ENCODE data around the gene ACTR1A. TPM values are rescaled to one million over a fixed set of nuclear protein-coding genes. Genes with fewer than 3 reads are reported as not detected.

Gene ACTR1A
- total and polyA plus RNA-seq, 10 donors, result 25.5 to 90.8 (median 66.8) TPM

DNA sequence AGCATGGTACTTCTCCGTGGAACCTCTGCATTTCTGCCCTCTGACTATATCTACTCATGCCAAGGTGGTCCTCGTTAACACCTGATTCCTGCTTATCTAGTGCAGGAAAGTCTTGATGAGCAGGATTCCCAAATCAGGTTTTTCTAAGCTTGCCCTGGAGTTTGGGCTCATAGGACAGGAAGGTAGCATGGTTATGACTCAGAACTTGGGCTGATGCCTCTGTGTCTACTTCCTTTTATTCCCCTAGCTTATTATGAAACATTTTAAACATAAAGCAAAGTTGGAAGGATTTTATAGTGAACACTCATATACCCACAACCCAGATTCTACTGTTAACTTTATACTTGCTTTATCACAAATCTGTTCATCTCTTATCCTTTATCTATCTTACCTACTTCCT, 6.9 kb upstream of the ACTR1A start:
- H3K27ac ChIP-seq, result peak overlapping the region in 3 of 8 donors; percentile 24 to 54 (median 49)
- peaks cover 0 to 82% (median 32%) of the 10 kb centered on the region in 6 donors for H3K36me3 ChIP-seq
- H3K27me3 ChIP-seq (replicated peaks in 1 of 7), result no peaks in the 10 kb centered on the region
- TF ChIP-seq POLR2AphosphoS5 (IDR thresholded peaks at IDR 0.05) (no peak), POLR2A (IDR thresholded peaks at IDR 0.05) (no peak), CTCF (IDR thresholded peaks at IDR 0.05 in 8 of 11, conservative IDR thresholded peaks at IDR 0.05 in 3 of 11) (no peak)
- H3K4me3 ChIP-seq, result no peak overlapping the region
- intact Hi-C loops (cut with DNase I; ENCODE audit: low total_unique reads), result no loop called here
- peaks cover 21 to 76% (median 47%) of the 10 kb centered on the region in 6 donors for H3K4me1 ChIP-seq
- WGBS, 5 donors, result 42 to 86% (median 53%) methylated on average over 2 of the region's 2 CpGs
- DNase-seq, result no peak
- no peaks in the 10 kb centered on the region for H3K9me3 ChIP-seq

DNA sequence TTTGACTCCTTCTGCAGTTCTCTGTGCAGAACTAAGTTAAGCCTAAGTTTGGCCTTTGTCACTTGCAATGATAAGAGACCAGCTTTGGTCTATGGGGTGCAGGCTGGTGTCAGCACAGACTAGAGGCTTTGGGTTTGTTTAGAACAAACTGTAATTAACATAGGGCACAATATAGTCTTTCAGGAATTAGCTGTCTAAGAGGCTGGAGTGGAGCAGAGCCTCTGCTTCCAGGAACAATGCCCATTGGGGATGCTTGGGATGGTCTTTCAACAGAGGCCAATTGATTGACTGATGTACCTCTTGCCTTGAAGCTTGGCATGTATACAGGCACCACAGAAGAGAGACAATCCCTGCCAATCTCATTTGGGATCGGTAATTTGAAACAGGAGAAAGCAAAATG, 6.0 kb upstream of the ACTR1A start:
- WGBS, 5 donors, result 87 to 100% (median 94%) methylated on average over 1 of the region's 1 CpG
- DNase-seq, result peak; percentile 10
- H3K36me3 ChIP-seq, result peaks cover 0 to 73% (median 26%) of the 10 kb centered on the region in 6 donors
- H3K27ac ChIP-seq, result peak overlapping the region in 2 of 8 donors; percentile 49 to 54
- peaks cover 22 to 80% (median 50%) of the 10 kb centered on the region in 6 donors for H3K4me1 ChIP-seq
- H3K4me3 ChIP-seq, result no peak overlapping the region
- H3K9me3 ChIP-seq, result no peaks in the 10 kb centered on the region
- intact Hi-C loops (cut with DNase I; ENCODE audit: low total_unique reads), result no loop called here
- no peaks in the 10 kb centered on the region for H3K27me3 ChIP-seq (replicated peaks in 1 of 7)
- TF ChIP-seq POLR2AphosphoS5 (IDR thresholded peaks at IDR 0.05) (no peak), POLR2A (IDR thresholded peaks at IDR 0.05) (no peak)

DNA sequence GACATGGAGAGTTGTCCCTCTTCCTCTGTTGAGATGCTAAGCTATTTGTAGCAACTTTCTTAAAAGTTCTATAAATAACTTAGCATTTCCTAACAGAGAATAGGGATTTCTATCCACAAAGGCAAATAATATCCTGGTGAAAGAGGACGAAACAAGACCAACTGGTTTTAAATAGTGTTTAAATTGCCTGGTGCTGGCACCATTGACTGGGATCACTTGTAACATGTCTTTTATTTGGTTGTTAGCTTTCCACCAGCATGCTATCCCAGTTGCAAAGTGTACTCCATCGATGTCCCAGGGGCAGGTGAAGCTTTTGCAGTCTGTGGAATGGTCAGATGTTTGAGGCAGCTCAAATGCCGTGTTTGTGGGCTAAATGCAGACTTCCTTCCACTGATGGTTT, 5.0 kb upstream of the ACTR1A start:
- intact Hi-C loops (cut with DNase I; ENCODE audit: low total_unique reads), result no loop called here
- DNase-seq, result peak; percentile 6
- H3K27me3 ChIP-seq (replicated peaks in 1 of 7), result no peaks in the 10 kb centered on the region

GRCh38 chr10:102505462-102506115, 3.1 kb upstream of the ACTR1A start:
- H3K9me3 ChIP-seq, result no peaks in the 10 kb centered on the region
- DNase-seq, result peak; percentile 80
- H3K4me1 ChIP-seq, result peaks cover 26 to 83% (median 55%) of the 10 kb centered on the region in 6 donors
- WGBS, 5 donors, result 83 to 92% (median 91%) methylated on average over 10 of the region's 10 CpGs
- peak overlapping the region in 5 of 8 donors; percentile 74 to 97 (median 96) for H3K27ac ChIP-seq
- H3K36me3 ChIP-seq, result peaks cover 0 to 44% (median 13%) of the 10 kb centered on the region in 6 donors
- no peak for TF ChIP-seq POLR2A (IDR thresholded peaks at IDR 0.05)
- TF ChIP-seq POLR2AphosphoS5 (IDR thresholded peaks at IDR 0.05), result no peak
- no peak for TF ChIP-seq CTCF (IDR thresholded peaks at IDR 0.05 in 8 of 11, conservative IDR thresholded peaks at IDR 0.05 in 3 of 11)
- no peaks in the 10 kb centered on the region for H3K27me3 ChIP-seq (replicated peaks in 1 of 7)
- peak overlapping the region in 5 of 8 donors; percentile 76 to 98 (median 93) for H3K4me3 ChIP-seq
- intact Hi-C loops (cut with DNase I; ENCODE audit: low total_unique reads), result no loop called here

More for the DNA sequence above, 5.0 kb upstream of the ACTR1A start:
- Histone ChIP-seq H3K9me3 (no peaks in the 10 kb centered on the region), H3K4me3 (no peak overlapping the region), H3K36me3 (peaks cover 0 to 63% (median 18%) of the 10 kb centered on the region in 6 donors), H3K27ac (no peak overlapping the region), H3K4me1 (peaks cover 29 to 86% (median 59%) of the 10 kb centered on the region in 6 donors)
- TF ChIP-seq POLR2AphosphoS5 (IDR thresholded peaks at IDR 0.05) (no peak), CTCF (IDR thresholded peaks at IDR 0.05 in 8 of 11, conservative IDR thresholded peaks at IDR 0.05 in 3 of 11) (no peak), POLR2A (IDR thresholded peaks at IDR 0.05) (no peak)
- WGBS, 5 donors, result 74 to 85% (median 76%) methylated on average over 3 of the region's 3 CpGs

Data from spleen (tissue), 11 donors.